GM21786 (cell line): ENCODE results near the gene TNNT3.

ENCODE experiments used
- ATAC-seq: cut with Tn5 transposase; IDR thresholded peaks from one replicate; pipeline ENCODE4 v1.9.1; 2021; ENCODE audit not compliant: unreplicated experiment

Gene TNNT3

GRCh38 chr11:1949302-1949701, 29.8 kb downstream of the TNNT3 start:
- ATAC-seq = no peak

- ATAC-seq = no peak
Measured at GRCh38 chr11:1949922-1950321, 30.4 kb downstream of the TNNT3 start.

- no peak for ATAC-seq
Measured at GRCh38 chr11:1952806-1953482, 33.4 kb downstream of the TNNT3 start.

- ATAC-seq = no peak
Measured at GRCh38 chr11:1953489-1954266, 34.2 kb downstream of the TNNT3 start.

- ATAC-seq = no peak
Measured at GRCh38 chr11:1958367-1958766, 38.9 kb downstream of the TNNT3 start.

GRCh38 chr11:1959786-1960185, 40.3 kb downstream of the TNNT3 start:
- ATAC-seq = no peak

GRCh38 chr11:1963864-1964263, 44.4 kb downstream of the TNNT3 start:
- no peak for ATAC-seq

- no peak for ATAC-seq
Measured at GRCh38 chr11:1964348-1964747, 44.8 kb downstream of the TNNT3 start.

- no peak for ATAC-seq
Measured at GRCh38 chr11:1964955-1965354, 45.5 kb downstream of the TNNT3 start.

- no peak for ATAC-seq
Measured at GRCh38 chr11:1966531-1966930, 47.0 kb downstream of the TNNT3 start.

- no peak for ATAC-seq
Measured at GRCh38 chr11:1967641-1968225, 48.2 kb downstream of the TNNT3 start.

- no peak for ATAC-seq
Measured at GRCh38 chr11:1968454-1969002, 49.0 kb downstream of the TNNT3 start.

- ATAC-seq = no peak
Measured at GRCh38 chr11:1969035-1969434, 49.5 kb downstream of the TNNT3 start.

- no peak for ATAC-seq
Measured at GRCh38 chr11:1969776-1970175, 50.3 kb downstream of the TNNT3 start.

- no peak for ATAC-seq
Measured at GRCh38 chr11:1970956-1971355, 51.5 kb downstream of the TNNT3 start.

- no peak for ATAC-seq
Measured at GRCh38 chr11:1975185-1975584, 55.7 kb downstream of the TNNT3 start.

- no peak for ATAC-seq
Measured at GRCh38 chr11:1978720-1979473, 59.4 kb downstream of the TNNT3 start.

GRCh38 chr11:1979607-1980006, 60.1 kb downstream of the TNNT3 start:
- ATAC-seq = no peak

GRCh38 chr11:1982873-1983600, 63.5 kb downstream of the TNNT3 start:
- ATAC-seq = no peak

GRCh38 chr11:1983601-1983961, 64.1 kb downstream of the TNNT3 start:
- ATAC-seq = no peak

GRCh38 chr11:1987024-1987423, 67.5 kb downstream of the TNNT3 start:
- ATAC-seq = no peak
